HG03457 (cell line): ENCODE results near the gene CXCL8.

ENCODE experiments used
- ATAC-seq: cut with Tn5 transposase; IDR thresholded peaks from one replicate; pipeline ENCODE4 v1.9.1; 2021; ENCODE audit warnings: moderate number of reproducible peaks; ENCODE audit not compliant: unreplicated experiment

Gene CXCL8

GRCh38 chr4:73718375-73719373 is 21.7 kb upstream of the CXCL8 start:
- peak; percentile 86 for ATAC-seq

- ATAC-seq = no peak
These were observed 18.9 kb upstream of the CXCL8 start for GRCh38 chr4:73721435-73721834.

- no peak for ATAC-seq
These were observed 18.5 kb upstream of the CXCL8 start for GRCh38 chr4:73721909-73722308.

- ATAC-seq = no peak
These were observed 17.3 kb upstream of the CXCL8 start for GRCh38 chr4:73723023-73723422.

GRCh38 chr4:73723928-73724327 is 16.4 kb upstream of the CXCL8 start:
- no peak for ATAC-seq

- no peak for ATAC-seq
These were observed 14.9 kb upstream of the CXCL8 start for GRCh38 chr4:73725510-73725909.

- no peak for ATAC-seq
These were observed 14.4 kb upstream of the CXCL8 start for GRCh38 chr4:73725985-73726384.

GRCh38 chr4:73727685-73728084 is 12.7 kb upstream of the CXCL8 start:
- ATAC-seq = no peak

- ATAC-seq = no peak
These were observed 12.2 kb upstream of the CXCL8 start for GRCh38 chr4:73728091-73728741.

- peak; percentile 80 for ATAC-seq
These were observed 10.7 kb upstream of the CXCL8 start for GRCh38 chr4:73729534-73730165.

- ATAC-seq = no peak
These were observed 10.1 kb upstream of the CXCL8 start for GRCh38 chr4:73730292-73730691.

GRCh38 chr4:73730867-73731266 is 9.5 kb upstream of the CXCL8 start:
- no peak for ATAC-seq

- ATAC-seq = no peak
These were observed 8.3 kb upstream of the CXCL8 start for GRCh38 chr4:73731968-73732610.

- no peak for ATAC-seq
These were observed 7.5 kb upstream of the CXCL8 start for GRCh38 chr4:73732759-73733431.

- no peak for ATAC-seq
These were observed 5.8 kb upstream of the CXCL8 start for GRCh38 chr4:73734530-73735001.

- peak; percentile 78 for ATAC-seq
These were observed 5.1 kb upstream of the CXCL8 start for GRCh38 chr4:73735231-73735630.

GRCh38 chr4:73741031-73741749 is 821 bp downstream of the CXCL8 start:
- ATAC-seq = no peak

GRCh38 chr4:73741750-73742489 is 1.6 kb downstream of the CXCL8 start:
- ATAC-seq = no peak
